Vagina (tissue), 2 donors: Measurements from ENCODE around the gene RXFP1.
"Not testable (repeated sequence)": the region's sequence is repeated elsewhere in the genome, so short reads cannot be mapped to it uniquely, and the experiment has no call there.

Experiments
- CTCF ChIP-seq, 3 experiments: fragments of 450-650 bp in 2 of 3; fragments of 200-600 bp in 1 of 3; sonication (generic) in 1 of 3; IDR thresholded peaks; one replicate each; pipeline ENCODE4 v1.5.1; 2017 to 2019; ENCODE audit warnings: antibody characterized with exemption in 3 of 3, mild to moderate bottlenecking in 2 of 3, moderate library complexity in 2 of 3
- POLR2A ChIP-seq, 2 donors: fragments of 450-650 bp; IDR thresholded peaks; one replicate each; pipeline ENCODE4 v1.6.1; 2017; ENCODE audit warnings: antibody characterized with exemption in 2 of 2, mild to moderate bottlenecking in 2 of 2, moderate library complexity in 2 of 2

- TF ChIP-seq POLR2A, CTCF (IDR thresholded peaks at IDR 0.05): not testable (repeated sequence)
Measured at GRCh38 chr4:158663255-158663654, 141.6 kb downstream of the RXFP1 start.
